HG02623 (cell line): ENCODE results near the gene TLR9.
"Not testable (repeated sequence)": the region's sequence is repeated elsewhere in the genome, so short reads cannot be mapped to it uniquely, and the experiment has no call there.

Experiments
- ATAC-seq: cut with Tn5 transposase; IDR thresholded peaks from one replicate; pipeline ENCODE4 v1.9.1; 2021; ENCODE audit warnings: moderate library complexity; ENCODE audit not compliant: unreplicated experiment

The TLR9 gene

GRCh38 chr3:52196977-52197376, 28.5 kb downstream of the TLR9 start:
- no peak for ATAC-seq

DNA sequence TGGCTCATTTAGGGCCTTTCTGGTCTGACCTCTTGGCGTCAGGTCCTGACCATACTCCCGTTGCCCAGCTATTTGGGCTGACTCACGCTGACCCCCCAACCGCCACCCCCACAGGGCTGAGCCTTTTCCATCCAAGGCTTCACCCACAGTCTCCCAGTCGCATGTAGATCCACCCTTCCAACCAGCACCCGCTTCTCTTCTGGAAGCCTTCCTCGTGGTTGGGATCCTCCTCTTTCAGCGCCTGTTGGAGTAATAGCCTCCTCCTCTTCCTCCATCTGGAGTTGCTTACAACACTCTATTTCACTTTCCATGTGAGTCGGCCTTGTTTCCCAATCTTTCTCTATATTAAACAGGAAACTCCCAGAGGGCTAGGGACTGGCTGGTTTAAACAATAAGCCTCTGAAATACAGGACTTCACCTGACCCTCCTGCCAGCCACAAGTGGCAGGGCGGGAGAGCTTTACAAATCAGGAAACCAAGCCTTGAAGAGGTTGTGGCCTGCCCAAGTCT, 29.6 kb downstream of the TLR9 start:
- ATAC-seq = no peak

GRCh38 chr3:52195291-52195597, 30.2 kb downstream of the TLR9 start:
- no peak for ATAC-seq

DNA sequence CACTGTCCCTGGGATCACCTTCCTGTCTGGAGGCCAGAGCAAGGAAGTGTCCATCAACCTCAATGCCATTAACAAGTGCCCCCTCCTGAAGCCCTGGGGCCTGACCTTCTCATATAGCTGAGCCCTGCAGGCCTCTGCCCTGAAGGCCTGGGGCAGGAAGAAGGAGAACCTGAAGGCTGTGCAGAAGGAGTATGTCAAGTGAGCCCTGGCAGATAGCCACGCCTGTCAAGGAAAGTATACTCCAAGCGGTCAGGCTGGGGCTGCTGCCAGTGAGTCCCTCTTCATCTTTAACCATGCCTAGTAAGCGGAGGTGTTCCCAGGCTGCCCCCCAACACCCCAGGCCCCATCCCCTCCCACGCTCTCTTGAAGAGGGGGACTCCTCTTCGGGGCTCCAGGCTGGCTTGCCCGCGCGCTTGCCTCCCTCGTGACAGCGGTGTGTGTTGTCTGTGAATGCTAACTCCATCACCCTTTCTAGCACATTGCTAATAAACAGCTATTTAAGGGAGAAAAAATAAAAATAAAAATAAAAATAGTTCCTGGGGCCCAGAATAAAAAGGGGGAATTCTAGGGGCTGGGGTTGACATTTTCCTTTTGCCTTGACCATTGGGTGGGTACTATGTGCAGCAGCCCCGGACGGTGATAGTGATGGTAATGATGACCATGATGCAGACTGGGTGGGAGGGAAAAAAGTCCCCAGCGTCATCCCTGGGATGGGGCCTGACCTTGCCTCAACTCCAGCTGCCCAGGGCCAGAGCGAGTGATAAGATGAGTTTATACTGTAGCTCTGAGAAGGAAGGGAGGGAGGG, 30.8 kb downstream of the TLR9 start:
- ATAC-seq = no peak

GRCh38 chr3:52193065-52193464, 32.4 kb downstream of the TLR9 start:
- ATAC-seq = no peak

GRCh38 chr3:52191663-52192062, 33.8 kb downstream of the TLR9 start:
- ATAC-seq = no peak

DNA sequence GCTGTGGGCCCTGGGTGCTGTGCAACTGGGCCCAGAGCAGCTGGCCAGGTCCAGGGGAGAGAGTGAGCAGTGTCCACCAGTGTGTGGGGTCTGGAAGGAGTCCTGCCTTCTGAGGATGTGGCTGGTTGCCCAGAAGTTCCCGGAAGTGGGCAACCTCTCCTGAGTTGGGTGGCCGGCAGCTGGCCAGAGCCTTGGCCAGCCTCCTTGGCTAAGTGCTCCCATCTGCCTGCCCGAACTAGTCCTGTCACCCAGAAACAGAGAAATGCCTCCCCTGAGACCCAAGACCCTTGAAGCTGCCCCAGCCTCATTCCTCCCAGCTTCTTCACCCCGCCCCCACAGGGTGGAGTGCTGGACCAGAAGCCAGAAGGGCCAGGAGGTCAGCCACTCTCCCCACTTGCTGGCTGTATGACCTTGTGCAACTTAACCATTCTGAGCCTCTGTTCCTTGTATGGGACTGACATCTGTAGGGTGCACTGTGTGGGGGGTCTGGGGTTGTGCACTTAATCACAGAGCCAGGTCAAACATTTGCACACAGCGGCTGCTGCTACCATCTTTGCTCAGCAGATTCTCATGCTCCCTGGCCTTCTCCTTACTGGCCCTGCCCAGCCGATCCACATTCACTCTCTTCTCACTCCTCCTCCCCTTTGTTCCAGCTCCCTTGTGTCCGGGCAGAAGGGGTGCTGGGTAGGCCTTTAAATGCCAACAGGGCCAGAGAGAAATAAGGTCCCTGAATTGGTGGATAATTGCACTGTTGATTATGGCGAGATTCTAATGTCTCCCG, 35.0 kb downstream of the TLR9 start:
- no peak for ATAC-seq

GRCh38 chr3:52188556-52188955, 36.9 kb downstream of the TLR9 start:
- no peak for ATAC-seq

GRCh38 chr3:52186729-52187128, 38.7 kb downstream of the TLR9 start:
- ATAC-seq = no peak

GRCh38 chr3:52185837-52186236, 39.6 kb downstream of the TLR9 start:
- ATAC-seq = no peak

- no peak for ATAC-seq
Observed at GRCh38 chr3:52185311-52185710, 40.1 kb downstream of the TLR9 start.

DNA sequence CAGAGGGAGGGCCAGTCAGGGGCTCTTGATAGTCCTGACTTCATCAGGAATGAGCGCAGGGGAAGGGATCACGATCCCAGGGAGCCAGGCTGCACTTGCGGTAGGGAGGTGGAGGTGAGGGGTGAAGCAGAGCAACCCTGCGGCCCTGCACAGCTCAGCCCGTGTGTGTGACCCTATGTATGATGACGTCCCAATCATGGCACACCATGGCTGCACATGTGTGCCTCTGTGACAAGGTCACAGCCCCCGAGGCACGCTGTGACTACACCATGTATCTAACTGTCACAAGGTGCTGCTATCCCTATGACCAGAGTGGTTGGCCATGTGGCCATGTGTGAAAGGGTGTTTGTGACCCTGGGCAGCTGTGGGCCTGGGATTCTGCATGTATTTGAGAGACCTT, 40.8 kb downstream of the TLR9 start:
- no peak for ATAC-seq

- no peak for ATAC-seq
Observed at GRCh38 chr3:52183786-52184445, 41.5 kb downstream of the TLR9 start.

DNA sequence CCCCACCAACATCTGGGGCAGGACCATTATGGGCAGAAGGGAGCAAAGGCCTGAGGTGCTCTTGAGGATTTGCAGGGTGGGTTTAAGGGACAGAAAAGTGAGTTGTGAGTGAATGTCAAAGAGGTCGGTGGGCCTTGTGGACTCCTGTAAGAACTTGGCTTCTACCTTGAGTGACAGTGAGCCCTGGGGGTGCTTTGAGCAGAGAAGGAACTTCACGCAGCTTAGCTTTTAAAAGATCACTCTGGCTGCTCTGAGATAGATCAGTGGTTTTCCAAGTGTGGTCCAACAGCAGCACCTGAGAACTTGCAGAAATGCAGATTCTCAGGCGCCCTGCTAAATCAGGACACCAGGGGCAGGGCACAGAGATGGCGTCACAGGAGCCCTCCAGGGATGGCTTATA, 42.8 kb downstream of the TLR9 start:
- ATAC-seq = no peak

DNA sequence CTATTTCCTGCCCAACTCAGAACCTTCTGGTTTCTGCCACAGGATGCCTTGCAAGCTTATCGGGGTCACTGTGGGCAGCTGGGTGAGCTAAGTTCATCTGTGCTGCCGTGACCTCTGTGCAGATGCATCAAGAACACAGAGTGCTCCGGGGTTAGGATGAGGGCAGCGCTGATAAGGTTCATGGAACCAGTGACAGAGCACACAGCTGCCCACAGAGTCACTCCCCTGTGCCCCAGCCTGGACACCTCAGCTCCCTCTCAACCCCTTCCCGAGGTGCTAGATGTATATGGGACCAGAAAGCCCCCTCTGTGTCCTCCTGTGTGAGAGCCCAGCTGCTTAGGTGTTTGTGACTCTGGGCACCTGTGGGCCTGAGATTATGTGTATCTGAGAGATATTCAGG, 43.2 kb downstream of the TLR9 start:
- ATAC-seq = no peak

- no peak for ATAC-seq
Observed at GRCh38 chr3:52181543-52181942, 43.9 kb downstream of the TLR9 start.

DNA sequence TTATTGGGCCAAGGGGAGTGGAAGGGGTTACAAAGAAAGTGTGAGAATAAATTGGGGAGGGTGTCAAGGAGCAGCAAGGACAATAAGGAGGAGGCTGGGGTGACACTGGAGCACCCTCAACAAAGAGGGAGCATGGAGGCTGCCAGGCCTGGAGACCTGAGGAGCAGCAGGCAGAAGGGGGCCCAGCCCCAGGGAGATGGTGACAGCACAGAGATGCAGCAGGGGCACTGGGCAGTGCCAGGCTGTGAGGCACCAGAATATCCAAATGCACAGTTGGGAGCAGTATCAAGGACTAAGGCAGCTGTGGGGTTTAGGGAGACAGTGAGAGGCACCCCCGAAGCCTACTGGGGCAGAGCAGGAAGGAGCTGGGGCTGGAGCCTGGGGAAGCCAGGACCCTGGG, 46.9 kb downstream of the TLR9 start:
- no peak for ATAC-seq

DNA sequence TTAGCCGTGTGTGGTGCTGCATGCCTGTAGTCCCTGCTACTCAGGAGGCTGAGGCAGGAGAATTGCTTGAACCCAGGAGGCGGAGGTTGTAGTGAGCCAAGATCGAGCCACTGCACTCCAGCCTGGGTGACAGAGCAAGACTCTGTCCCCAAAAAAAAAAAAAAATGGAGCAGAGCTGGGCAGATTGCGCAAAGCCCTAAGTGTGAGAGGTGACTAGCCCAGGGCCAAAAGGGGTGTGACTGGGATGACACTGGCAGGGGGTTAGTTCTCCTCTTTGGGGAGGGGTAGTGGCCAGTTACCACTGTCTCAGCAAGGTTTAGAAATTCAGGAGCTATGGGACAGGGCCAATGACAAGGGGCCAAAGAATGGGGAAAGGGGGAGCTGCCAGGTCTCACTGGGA, 47.3 kb downstream of the TLR9 start:
- ATAC-seq = not testable (repeated sequence)

DNA sequence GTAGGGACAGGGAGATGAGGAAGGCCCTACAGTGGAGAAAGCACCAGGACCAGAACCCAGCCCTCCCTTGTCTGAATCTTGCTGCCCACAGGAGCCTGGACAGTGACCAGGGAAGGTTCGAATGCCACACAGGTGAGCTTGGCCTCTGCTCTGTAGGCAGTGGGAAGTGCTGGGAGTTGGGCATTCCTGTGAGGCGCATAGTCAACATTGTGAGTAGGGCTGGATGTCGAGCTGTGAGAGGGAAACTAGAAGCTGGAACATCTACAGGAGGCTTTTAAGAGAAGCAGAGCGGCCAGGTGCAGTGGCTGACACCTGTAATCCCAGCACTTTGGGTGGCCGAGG, 47.8 kb downstream of the TLR9 start:
- ATAC-seq = no peak

- no peak for ATAC-seq
Observed at GRCh38 chr3:52176951-52177700, 48.3 kb downstream of the TLR9 start.

DNA sequence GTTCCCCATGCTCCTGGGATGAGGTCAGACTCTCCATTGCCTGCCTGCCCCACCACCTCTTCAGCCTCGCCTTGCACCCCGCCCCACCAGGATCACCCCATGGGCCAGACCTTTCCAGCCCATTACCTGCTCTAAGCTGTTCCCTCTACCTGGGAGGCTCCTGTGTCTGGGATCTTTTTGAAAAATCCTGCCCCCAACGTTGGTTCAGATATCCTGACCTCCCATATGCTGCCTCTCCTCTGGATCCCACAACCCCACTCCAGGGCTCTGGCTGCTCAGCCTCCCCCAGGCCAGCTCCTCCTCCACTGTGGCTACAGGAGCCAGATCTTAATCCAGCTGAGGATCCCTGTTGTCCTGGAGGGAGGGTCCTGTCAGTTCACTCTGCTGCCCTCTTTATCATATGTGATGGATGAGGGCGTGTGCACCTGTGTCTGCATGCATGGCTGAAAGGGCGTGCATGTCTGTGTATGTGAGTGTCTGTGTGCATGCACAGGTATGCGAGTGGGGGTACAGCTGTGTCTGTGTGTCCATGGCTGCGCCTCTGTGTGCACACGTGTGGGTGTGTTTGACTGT, 49.2 kb downstream of the TLR9 start:
- no peak for ATAC-seq
